GM12801 (cell line): ENCODE measurements around the gene LGR5.

Source experiments
- CTCF ChIP-seq: IDR thresholded peaks from one replicate; pipeline ENCODE4 v1.5.1; 2011; ENCODE audit warnings: control low read depth; ENCODE audit not compliant: insufficient read length; ENCODE audit errors: extremely low read depth

LGR5 gene

GRCh38 chr12:71478270-71478669 is 38.7 kb downstream of the LGR5 start:
- no peak for TF ChIP-seq CTCF

GRCh38 chr12:71484272-71484905 is 44.8 kb downstream of the LGR5 start:
- TF ChIP-seq CTCF: no peak

- TF ChIP-seq CTCF: no peak
These were observed 53.0 kb downstream of the LGR5 start for GRCh38 chr12:71492604-71493003.

GRCh38 chr12:71499834-71500233 is 60.2 kb downstream of the LGR5 start:
- TF ChIP-seq CTCF: no peak

GRCh38 chr12:71503579-71504391 is 64.2 kb downstream of the LGR5 start:
- no peak for TF ChIP-seq CTCF

GRCh38 chr12:71504476-71504875 is 64.9 kb downstream of the LGR5 start:
- no peak for TF ChIP-seq CTCF

GRCh38 chr12:71509705-71510104 is 70.1 kb downstream of the LGR5 start:
- no peak for TF ChIP-seq CTCF
